Kasumi-1 (cell line): ENCODE measurements around the gene ZNF593OS.
A peak's percentile ranks its signal among the peaks of the same experiment; 100 is the strongest.

Source experiments
- DNase-seq, 2 experiments: peaks; one replicate each; lab custom pipeline; 2025; lab: John Stamatoyannopoulos, UW

ZNF593OS gene

DNA sequence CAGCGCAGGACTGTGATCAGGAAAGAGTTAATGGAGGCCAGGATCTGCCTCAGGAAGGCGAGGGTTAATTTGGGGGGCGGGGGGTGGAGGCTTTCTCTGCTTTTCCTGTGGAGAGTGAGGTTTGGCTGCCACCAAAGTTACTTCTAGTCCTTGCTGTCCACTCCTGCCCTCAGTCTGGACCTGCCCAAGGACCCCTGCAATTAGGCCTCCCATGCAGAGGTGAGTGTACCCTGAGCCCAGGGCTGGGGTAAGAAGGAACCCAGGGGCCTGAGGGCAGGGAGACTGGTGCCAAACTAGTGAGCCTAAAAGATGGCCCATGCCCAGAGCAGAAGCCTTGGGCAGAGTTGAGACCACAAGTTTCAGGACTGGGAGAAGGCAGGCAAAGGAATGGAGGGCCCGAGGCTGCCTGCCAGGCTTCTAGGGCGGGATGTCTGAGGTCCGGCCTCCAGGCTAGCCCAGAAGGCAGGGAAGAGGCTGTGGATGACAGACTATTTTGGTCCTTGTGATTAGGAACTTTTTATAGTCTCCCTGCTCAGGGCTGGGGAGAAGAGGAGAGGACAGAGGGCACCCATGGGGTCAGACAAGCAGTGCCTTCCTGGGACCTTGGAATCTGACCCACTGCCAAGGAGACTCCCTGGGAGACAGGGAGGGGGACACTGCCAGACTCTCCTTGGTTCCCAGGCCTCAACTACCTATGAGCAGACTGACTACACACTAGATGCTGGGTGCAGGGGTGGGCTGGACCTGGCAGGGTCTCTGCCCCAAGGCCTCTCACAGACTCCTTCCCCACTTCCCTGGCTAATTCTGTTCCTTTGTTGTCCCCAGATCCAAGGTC, 12.5 kb downstream of the ZNF593OS start, which contains the start of gene FAM110D:
FAM110D (plus strand) TSS at position 172 of the 835 bp plus-strand sequence. CDS start 2,213 bp downstream, outside the sequence.
- DNase-seq = no peak

DNA sequence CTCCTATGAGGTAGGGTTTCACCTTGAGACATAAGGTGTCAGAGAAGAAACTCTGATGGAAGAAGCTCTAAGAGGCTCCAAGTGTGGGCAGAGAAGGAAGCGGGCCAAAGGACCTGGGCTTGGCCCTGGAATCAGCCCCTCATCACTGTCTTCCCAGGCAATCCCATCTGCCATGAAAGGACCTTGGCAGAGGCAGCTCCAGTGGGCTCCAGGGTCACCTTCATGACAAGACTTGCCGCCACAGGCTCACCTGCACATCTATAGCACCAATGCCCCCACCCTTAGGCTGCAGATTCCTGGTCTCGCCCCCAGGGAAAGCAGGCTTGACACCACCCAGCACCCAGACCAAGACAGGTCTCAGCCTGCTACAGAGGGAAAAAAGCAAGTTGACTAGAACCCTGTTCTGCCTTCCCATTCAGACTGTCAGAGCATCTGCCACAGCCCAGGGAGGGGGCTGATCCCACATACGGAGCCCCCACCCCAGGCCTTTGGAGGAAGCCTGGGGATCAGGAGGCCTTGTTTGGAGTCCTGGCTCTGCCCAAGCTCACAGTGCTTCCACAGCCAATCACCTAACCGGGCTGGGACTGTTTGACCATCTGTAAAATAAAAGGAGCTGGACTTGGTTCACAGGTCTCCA, 13.2 kb downstream of the ZNF593OS start:
- DNase-seq = no peak

DNA sequence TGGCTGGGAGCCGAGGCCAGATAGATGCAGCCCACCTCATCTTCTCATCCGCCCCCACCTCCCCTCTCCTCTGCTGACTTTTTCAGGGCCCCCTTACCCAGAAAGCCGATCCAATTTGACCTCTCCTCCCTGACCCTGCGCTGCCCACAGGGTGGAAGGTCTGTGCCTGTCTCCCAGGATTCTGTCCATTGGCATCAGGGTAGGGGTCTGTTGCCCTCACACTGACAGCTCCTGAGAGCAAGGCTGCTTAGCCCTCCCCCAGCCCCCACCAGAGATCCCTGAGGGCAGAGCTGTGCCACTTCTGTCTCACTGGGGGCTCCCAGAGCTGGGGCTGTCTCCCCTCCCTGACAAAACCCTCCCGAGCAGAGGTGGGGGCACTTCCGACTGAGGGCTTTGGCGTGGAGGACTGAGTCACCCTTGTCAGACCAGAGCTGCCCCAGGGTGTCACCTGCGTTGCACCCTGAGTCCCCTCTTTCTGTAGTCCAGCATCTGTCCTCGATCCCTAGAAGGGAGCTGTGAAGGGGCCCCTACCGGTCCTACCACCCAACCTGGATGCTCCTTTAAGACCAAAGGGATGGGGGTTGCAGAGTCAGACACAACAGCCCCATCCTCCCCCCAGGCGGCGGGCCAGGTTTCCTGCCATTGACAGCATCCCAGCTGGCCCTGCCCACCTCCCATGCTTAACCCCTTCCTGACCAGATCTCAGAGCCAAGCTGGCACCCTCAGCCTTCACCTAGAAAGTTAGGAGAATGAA, 15.2 kb downstream of the ZNF593OS start:
- DNase-seq = peak in 1 of 2 experiments; percentile 14

DNA sequence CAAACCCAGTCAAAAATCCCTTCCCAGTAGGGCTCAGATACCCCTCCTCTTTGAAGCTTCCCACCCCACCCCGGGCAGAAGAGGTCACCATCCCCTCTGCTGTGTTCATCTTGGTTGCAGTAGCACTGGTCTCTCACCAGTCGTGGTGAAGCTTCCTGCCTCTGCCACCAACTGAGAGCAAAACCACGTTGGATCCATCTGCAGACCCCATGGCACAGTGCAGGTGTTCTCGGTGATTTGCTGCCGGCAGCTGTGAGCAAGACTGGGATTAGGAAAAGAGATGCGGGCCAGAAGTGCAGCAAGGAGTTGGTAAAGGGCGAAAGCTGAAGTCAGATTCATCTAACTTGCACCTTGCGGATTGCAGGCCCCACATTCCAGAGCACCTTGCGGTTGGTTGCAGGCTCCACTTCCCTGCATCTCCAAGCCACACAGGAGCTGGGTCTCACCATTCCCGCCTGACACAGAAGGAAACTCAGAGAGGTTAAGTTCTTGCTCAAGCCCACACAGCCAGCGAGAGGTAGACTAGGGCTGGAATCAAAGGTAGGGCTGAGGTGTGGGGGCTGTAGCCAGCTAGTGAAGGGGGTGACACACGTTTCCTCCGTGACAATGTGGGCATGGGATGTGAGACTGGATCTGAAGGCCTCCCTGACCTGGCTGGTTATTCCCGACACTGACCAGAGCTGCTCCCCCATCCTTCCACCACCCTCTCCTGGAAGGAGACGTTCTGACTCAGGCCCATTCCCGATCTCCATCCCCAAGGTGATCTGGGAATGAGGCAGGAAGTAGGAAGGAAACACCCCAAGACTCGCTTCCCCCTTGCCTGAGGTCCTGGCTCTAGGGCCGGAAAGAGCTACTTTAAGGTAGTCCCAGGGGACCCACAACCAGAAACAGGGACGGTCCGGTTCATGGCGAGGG, 16.0 kb downstream of the ZNF593OS start:
- no peak for DNase-seq

DNA sequence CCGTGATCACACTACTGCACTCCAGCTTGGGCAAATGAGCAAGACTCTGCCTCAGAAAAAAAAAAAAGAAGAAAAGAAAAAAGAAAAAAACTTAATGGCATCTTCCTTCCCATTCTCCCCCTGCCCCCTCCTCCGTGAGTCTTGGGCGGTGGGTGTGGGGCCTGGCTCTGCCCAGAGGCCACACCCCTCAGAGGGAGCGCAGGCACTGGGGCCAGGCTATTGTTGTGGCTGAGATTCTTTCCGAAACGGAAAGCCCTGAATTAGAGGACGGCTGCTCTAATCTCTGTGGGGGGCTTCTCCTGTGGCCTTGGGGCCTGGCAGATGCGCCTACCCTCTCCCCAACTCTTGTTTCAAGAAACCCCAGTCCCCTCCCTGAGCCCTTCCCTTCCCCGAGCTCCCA, 16.9 kb downstream of the ZNF593OS start:
- DNase-seq = no peak

DNA sequence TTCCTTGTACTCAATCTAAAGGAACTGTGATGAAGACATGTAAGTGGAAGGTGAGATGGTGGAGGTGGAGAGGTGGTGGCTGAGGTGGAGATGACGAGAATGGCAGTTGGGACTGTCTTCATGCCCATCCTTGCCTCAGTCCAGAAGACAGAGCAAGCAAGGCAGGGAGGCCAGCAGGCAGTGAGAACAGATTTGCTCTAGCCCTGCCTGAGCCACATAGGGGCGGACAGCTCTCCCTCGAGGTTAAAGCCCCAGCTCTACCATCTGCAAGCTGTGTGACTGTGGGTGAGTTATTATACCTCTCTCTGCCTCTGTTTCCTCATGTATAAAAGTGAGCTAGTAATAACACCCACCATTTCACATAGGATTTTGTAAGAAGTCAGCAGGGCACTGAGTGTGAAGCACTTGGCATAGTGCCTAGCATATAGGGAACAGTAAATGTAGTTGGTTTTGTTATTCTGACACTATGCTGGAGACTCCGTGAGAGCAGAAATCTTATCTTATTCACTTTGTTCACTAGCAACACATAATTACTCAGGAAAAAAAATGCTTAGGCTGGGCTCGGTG, 17.6 kb downstream of the ZNF593OS start:
- no peak for DNase-seq

DNA sequence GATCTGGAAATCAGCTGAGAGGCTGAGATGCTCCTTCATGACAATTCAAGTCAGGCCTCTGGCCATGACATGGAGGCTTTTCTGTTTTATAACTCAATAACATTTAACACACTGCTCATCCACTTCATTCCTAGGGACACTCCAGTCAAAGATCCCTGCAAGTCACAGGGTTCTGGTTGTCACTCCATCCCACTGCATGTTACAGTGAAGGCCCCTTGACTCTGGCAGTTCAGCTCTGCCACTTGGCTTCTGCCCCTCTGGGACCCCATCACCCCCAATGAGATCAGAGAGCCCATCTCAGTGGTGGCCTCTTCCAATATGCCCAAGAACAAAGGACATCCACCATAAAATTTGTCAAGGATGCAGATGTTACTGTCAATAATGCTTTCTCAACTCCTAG, 22.7 kb downstream of the ZNF593OS start:
- DNase-seq = no peak

DNA sequence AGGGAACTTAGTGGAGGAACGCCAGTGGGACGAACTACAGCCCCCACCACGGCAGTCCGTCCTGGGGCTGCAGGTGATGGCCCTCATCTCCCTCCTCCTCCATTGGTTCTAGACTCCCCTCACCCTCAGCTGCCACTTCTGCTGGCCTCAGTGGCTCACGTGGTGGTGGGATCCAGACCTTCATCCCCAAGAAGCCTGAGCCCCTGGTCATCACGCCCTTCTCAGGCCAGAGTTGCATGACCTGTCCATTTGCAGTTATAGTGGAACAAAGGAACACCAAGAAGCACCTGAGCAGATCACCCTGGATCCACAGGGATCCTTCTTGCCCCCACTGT, 25.7 kb downstream of the ZNF593OS start:
- no peak for DNase-seq

DNA sequence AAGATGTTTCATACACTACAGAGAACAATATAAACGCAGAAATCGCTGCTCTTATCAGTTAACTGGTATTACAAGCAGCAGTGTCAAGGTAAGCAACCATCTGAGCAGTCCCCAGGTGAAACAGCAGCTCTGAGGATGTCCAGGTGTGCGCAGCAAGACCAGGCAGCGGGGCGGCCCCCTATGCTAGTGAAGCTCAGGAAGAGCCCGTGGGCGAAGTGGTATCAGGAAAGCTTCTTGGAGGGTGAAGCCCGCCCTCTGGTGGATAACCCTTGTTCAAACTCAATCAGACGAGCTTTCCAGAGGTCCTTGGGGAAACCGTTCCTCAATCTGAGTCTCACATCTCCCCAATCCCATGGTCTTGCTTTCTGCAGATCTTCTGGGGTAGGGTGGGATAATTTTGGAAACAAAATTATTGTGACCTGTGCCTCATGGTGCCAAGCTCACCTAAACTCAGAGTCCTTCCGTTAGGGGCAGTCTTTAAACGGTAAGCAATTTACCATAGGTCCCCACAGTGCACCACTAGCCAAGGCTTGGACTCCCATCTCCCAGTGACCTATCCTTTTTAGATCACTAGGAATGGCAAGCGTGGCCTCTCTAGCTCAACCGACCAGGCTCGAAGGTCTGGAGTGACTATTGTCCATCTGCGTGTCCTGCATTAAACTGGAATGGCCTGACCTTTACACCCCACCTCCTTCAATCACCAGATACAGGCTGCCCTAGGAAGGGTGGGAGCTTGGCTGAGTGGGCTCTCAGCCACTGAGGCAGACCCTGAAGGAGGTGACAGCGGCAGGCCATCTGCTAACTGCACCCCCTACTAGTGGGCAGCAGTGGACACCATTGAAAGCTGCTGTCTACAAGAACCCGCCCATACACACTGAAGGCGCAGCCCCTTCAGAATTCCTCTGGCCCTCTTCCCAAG, 26.3 kb downstream of the ZNF593OS start:
- peak; percentile 80 to 85 for DNase-seq

DNA sequence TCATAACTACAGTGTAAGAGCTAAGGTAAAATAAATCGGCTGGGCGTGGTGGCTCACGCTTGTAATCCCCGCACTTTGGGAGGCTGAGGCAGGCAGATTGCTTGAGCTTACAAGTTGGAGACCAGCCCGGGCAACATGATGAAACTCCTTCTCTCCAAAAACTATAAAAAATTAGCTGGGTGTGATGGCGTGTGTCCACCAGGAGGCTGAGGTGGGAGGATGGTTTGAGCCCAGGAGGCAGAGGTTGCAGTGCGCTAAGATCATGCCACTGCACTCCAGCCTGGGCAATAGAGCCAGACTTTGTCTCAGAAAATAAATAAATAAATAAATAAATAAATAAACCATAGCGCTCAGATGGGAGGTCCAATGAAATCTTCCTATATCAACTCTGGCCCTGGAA, 29.5 kb downstream of the ZNF593OS start:
- DNase-seq = no peak

DNA sequence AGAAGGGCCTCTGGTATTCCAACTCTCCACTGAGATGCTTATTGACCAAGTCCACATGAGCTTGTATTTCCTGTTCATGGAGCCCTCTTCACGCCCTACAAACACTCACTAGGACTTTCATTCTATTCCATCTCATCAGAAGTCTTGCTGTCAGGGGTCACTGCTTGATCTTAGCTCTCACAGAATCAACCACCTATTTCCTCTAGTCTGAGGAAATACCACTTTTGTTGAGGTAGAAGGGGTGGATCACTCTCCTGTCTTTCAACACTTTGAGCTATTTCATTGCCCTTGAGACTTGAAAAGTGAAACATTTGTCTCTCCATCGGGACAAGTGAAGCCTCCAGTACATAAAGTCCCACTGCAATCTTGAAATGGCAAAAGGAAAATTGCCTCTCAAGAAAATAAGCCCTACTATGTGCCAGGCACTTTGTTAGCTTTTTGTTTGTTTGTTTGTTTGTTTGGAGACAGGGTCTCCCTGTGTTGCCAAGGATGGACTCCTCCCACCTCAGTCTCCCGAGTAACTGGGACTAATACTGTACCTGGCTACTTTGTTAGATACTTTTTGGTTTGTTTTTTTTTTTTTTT, 32.6 kb downstream of the ZNF593OS start:
- DNase-seq = no peak

DNA sequence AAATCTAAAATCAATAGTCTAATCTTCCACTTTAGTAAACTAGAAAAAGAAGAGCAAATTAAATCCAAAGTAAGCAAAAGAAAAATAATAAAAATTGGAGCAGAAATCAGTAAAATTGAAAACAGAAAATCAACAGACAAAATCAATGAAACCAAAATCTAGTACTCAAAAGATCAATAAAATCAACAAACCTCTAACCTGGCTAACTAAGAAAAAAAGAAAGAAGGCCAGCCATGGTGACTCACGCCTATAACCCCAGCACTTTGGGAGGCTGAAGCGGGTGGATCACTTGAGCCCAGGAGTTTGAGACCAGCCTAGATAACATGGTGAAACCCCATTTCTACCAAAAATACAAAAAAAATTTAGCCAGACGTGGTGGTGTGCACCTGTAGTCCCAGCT, 37.2 kb downstream of the ZNF593OS start:
- DNase-seq = no peak

DNA sequence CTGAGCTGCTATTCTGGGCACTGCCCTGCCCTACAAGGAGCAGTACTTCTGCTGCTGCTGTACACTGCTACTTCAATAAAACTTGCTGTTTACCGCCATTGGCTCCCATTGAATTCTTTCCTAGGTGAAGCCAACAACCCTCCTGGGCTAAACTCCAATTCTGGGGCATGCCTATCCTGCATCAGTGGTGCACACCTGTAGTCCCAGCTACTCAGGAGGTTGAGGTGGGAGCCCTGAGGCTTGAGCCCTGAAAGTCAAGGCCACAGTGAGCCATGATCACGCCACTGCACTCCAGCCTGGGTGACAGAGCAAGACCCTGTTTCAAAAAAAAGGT, 38.8 kb downstream of the ZNF593OS start:
- DNase-seq = no peak

DNA sequence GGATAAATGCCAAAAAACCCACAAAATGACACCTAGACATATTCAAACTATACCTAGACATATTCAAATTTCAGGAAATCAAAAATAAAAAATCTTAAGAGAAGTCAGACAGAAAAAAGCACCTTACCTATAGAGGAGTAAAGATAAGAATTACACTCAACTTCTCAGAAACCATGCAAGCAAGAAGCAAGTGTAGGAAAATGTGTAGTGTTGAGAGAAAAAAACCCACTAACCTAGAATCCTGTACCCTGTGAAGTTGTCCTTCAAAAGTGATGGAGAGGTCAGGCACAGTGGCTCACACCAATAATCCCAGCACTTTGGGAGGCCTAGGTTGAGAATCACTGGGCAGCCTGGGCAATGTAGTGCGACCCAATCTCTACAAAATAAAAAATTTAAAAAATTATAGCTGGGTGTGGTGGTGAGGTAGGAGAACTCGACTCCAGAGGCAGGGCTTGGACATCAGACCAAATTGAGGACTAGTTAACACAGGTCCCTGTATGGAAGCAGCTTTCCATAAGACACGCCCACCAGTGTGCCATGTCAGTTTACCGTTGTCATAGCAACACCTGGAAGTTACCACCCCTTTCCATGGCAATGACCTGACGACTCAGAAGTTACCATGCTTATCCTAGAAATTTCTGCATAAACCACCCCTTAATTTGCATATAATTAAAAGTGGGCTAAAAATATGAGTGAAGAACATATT, 39.4 kb downstream of the ZNF593OS start:
- DNase-seq = no peak

DNA sequence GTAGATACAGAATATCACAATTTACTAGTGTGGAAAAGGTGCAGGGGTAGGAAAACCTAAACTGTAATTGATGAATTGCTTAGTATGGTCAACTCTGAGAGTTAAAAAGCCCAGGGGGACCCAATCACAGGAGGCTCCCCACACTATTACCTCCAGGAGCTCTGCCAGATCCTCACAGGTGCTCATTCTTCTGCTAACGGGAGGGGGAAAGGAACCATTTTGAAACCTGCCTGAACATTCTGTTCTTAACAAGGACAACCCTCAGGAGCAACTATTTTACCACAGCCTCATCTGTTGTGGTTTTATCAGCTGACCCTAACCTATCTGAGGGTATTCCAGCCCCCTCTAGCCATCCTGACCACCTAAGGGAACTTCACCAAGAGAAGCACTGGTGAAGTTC, 40.9 kb downstream of the ZNF593OS start:
- no peak for DNase-seq

DNA sequence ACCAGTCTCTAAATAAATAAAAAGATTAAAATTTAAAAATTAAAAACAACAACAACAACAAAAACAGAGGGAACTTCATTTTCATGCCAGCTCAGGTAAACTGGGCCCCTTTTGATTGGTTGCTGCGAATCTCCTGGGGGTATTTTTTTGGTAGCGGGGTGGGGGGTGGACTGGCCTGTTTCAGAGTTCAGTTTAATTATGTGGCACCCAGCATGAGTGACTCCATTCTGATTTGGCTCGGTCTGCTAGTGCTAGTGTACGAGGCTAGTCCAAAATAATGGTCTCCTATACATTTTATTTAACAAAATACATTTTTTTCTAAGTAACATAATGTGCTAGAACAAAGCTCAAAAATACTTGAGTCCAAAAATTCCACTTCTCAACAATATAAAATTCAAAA, 41.9 kb downstream of the ZNF593OS start:
- no peak for DNase-seq

DNA sequence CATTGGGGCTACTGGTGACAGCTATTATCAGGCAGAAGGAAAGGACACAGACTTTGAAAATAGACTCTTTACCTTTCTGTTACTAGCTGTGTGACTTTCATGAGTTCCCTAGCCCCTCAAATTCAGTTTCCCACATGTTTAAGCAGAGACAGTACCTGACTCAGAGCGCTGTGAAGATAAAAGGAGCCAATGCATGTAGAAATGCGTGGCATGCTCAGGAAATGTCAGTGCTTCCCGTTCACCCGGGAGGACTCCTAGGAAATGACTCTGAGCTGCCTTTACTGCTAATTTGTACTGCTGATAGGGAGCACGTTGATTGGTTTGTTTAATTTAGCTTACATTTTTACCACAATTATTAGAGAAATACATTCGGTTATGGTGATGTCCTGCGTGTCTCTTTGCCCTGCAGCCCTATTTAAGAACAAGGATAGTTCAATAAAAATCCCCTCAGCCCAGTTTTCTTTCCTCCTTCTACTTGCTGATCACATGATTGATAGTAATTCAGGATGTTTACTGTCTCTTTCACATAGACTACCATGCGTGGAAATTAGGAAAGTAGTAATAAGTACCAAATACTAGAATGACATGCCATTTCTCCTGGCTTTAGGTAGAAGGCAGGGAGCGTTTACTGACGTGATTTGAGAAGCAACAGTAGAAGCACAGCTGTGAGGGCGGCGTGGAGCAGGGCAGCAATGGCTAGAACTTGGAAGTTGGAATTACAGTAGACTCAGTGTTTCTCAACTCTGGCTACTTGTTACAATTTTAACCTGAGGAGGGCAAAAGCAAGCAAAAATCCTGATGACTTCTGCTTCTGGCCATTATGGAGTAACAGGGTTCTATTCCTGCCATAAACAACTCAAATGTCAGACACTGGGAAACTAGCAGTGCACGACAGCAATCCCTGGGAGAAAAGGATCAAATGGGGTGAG, 44.1 kb downstream of the ZNF593OS start:
- peak; percentile 21 for DNase-seq

DNA sequence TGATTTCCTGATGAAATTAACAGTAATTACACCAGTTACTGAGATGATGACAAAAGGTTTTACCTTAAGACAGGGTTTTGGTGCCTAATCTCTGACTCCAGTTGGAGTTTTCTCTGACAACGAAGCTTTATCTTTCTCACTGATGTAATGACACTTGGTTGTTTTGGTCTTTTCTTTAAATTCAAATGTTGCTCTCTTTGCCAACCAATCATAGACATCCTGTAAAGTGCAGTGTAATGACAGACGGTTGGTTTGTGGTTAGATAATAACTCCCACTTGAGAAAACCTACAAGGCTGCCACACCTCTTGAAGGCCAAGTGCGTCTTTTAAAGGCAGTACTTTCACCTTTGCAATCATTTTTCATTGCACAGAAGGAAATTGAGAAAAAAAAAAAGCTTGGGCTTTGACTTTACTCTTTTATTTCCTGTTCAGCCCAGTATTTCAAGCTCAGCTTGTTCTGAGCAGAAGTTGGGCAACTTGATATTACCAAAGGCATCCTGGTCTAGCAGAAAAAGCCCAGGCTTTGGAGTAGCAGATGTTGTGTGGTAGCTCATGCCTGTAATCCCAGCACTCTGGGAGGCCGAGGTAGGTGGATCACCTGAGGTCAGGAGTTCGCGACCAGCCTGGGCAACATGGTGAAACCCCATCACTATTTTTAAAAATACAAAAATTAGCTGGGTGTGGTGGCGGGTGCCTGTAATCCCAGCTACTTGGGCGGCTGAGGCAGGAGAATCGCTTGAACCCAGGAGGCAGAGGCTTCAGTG, 45.1 kb downstream of the ZNF593OS start:
- peak; percentile 79 to 85 for DNase-seq
